Fibroblast of the aortic adventitia (primary cell): ENCODE data around the gene SYNE1. TPM values are rescaled to one million over a fixed set of nuclear protein-coding genes. Genes with fewer than 3 reads are reported as not detected.

Experiments used
- DNase-seq: peaks from one replicate; pipeline ENCODE4 v3.0.0-alpha.2; 2010; ENCODE audit warnings: low read depth
- H3K4me3 ChIP-seq: 2 replicates; pipeline ENCODE4 v1.5.1; 2011; ENCODE audit warnings: low read depth, mild to moderate bottlenecking, control low read depth, low read length, moderate library complexity
- CTCF ChIP-seq: IDR thresholded peaks from 2 replicates; pipeline ENCODE4 v1.5.1; 2011; ENCODE audit warnings: mild to moderate bottlenecking, low read length, control low read depth, inconsistent platforms; ENCODE audit not compliant: insufficient read depth
- total RNA-seq: library from RNA; depleted of rRNA; stranded (reverse); fragments of >200 nt; gene quantifications from 2 replicates; pipeline ENCODE4 v1.2.3, GENCODE V29; 2012; ENCODE audit warnings: low replicate concordance

The SYNE1 gene
- total RNA-seq, 1 donor, result 193 TPM

GRCh38 chr6:152166497-152166896 is 470.7 kb downstream of the SYNE1 start:
- no peak for TF ChIP-seq CTCF
- no peak overlapping the region for H3K4me3 ChIP-seq
- no peak for DNase-seq

GRCh38 chr6:152164957-152165356 is 472.2 kb downstream of the SYNE1 start:
- no peak for TF ChIP-seq CTCF
- H3K4me3 ChIP-seq, result no peak overlapping the region
- no peak for DNase-seq

DNA sequence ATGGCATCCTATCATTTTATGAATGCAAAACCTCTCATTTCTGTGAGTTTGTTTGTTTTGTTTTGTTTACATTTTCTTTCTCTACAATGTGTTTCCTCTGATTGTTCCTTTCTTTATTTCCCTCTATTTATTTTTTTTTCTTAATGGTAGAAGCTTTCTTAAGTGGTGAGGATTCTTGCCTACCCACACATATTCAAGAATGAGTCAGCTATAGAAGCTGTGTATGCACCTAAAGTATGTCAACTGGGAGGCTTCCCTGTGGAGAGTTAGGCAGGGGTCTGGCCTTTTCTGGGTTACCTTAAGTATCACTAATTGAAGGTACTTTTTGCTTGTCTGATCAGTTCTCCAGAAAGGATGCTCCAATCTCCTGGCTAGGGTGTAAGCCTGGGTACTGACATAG is 475.7 kb downstream of the SYNE1 start:
- no peak for TF ChIP-seq CTCF
- H3K4me3 ChIP-seq, result no peak overlapping the region
- DNase-seq, result peak; percentile 30

DNA sequence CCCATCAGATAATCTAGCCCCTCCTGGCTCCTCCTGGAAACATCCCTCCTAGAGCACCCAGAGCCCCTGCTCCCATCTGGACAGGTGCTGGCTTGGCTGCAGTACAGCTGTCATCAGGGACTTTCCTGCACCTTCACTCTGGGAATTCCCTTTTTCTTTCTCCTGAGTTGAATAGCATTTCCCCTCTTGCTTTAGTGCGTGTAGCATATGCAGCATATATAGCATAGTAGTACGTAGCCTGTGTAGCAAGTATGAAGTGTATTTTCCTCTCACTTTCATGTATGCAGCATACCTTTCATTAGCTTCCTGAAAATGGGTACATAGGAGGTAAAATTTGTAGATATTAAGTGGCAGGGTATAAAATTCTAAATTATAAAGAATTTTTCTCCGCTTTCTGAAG is 476.8 kb downstream of the SYNE1 start:
- TF ChIP-seq CTCF, result no peak
- no peak for DNase-seq

GRCh38 chr6:152155792-152156191 is 481.4 kb downstream of the SYNE1 start:
- no peak for TF ChIP-seq CTCF
- no peak overlapping the region for H3K4me3 ChIP-seq
- no peak for DNase-seq

More for the DNA sequence above, 476.8 kb downstream of the SYNE1 start:
- H3K4me3 ChIP-seq, result no peak overlapping the region

GRCh38 chr6:152154559-152155356 is 482.4 kb downstream of the SYNE1 start:
- no peak for DNase-seq

More at GRCh38 chr6:152154559-152155356, 482.4 kb downstream of the SYNE1 start:
- TF ChIP-seq CTCF, result no peak
- H3K4me3 ChIP-seq, result no peak overlapping the region
